Calu3 (cell line): ENCODE data around the gene TFR2. TPM values are rescaled to one million over a fixed set of nuclear protein-coding genes. Genes with fewer than 3 reads are reported as not detected.

Experiments
- BruUV-seq: library from RNA; stranded (reverse); fragments of 400-500 nt; replicated peaks from 2 replicates; lab custom pipeline; 2021; lab: Mats Ljungman, UMichigan
- CTCF ChIA-PET: fragments of 300-600 bp; sonication (Branson Sonifier 250); formaldehyde crosslinking; loops from one replicate; lab custom pipeline; 2022; ENCODE audit warnings: antibody characterized with exemption; lab: Charles Lee
- DNase-seq: peaks from one replicate; pipeline ENCODE4 v3.0.0; 2022
- H3K27ac Mint-ChIP-seq: one replicate; pipeline ENCODE4 v1.8.0; 2022; ENCODE audit warnings: mixed read lengths; ENCODE audit not compliant: unreplicated experiment
- H3K27me3 Mint-ChIP-seq: one replicate; pipeline ENCODE4 v1.8.0; 2022; ENCODE audit warnings: mixed read lengths; ENCODE audit not compliant: unreplicated experiment
- H3K36me3 Mint-ChIP-seq: one replicate; pipeline ENCODE4 v1.8.0; 2022; ENCODE audit warnings: mild to moderate bottlenecking, moderate library complexity, mixed read lengths; ENCODE audit not compliant: insufficient read depth, unreplicated experiment
- H3K4me1 Mint-ChIP-seq: one replicate; pipeline ENCODE4 v1.8.0; 2022; ENCODE audit warnings: mild to moderate bottlenecking, low read depth, mixed read lengths; ENCODE audit not compliant: unreplicated experiment
- H3K4me3 Mint-ChIP-seq: one replicate; pipeline ENCODE4 v1.8.0; 2022; ENCODE audit warnings: mild to moderate bottlenecking, low read depth, moderate library complexity, mixed read lengths; ENCODE audit not compliant: unreplicated experiment
- H3K9me3 Mint-ChIP-seq: one replicate; pipeline ENCODE4 v1.8.0; 2022; ENCODE audit warnings: low read depth, mixed read lengths; ENCODE audit not compliant: unreplicated experiment
- CTCF ChIP-seq: fragments of 200-600 bp; IDR thresholded peaks from one replicate; pipeline ENCODE4 v1.8.0; 2022; ENCODE audit warnings: antibody characterized with exemption; ENCODE audit not compliant: unreplicated experiment
- intact Hi-C: fragments of 100-400 bp; cut with micrococcal nuclease; formaldehyde crosslinking; loops from one replicate; pipeline ENCODE4 v1.10.0; 2022; ENCODE audit not compliant: unreplicated experiment
- total RNA-seq: library from RNA; stranded (reverse); gene quantifications from 2 replicates; pipeline ENCODE4 v1.2.3, GENCODE V29; 2022

TFR2 gene
- total RNA-seq, 1 experiment from 2014 or later: 0.90 TPM

DNA sequence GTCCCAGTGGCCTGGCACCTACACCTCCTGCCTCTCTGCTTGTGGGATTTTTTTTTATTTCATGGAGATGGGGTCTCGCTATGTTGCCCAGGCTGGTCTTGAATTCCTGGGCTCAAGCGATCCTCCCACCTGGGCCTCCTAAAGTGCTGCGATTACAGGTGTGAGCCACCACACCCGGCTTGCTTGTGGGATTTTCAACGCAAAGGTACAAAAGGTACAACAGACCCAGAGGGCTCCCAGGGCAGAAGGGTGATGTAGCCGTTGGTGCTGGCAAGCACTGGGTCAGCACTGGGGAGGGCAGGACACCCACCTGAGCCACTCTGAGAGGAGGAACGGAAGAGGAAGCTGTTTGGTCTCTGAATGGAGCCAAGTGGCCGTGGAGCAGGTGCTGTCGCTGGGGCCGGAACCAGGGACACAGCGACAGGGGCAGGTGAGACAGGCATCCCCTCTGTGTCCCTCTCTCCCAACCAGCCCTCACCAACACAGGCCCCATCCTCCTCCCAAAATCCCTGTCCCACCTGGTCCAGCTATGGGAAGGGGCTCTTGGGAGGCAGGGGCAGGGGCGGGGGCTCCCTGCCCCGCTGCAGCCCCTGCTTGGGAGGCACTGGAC, 64.9 kb downstream of the TFR2 start:
- H3K27me3 Mint-ChIP-seq: no peaks in the 10 kb centered on the region
- CTCF ChIA-PET: no interaction called here

DNA sequence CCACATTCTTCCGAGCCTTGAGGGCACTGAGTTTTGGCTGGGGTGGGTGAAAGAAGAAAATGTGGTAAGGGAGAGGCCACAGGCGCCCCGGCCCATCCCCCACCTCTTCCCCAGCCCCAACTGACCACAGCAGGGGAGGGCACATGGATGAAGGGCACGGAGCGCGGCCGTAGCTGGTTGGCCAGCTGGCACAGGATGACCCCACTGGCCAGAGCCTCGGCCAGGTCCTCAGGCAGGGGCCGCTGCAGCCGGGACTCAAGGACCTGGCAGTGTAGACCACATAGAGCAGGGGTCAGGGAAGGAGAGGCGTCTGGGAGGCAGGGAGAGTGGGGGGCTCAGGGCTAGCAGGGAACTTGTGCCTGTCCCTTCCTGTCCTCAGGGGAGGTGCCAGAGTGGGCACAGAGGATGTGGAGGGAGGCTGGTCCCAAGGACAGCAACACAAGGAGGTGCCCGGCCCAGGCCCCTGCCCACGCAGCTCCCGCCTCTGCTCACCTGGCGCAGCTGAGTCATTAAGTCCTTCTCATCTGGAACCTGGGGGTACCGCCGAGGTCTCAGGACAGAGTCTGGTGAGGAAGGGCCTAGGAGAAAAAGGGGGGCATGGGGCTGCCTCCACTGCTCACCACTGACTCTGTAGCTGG, 65.5 kb downstream of the TFR2 start:
- BruUV-seq: no TSS peak
- TF ChIP-seq CTCF: no peak
- CTCF ChIA-PET: no interaction called here
- intact Hi-C loops: no loop called here
- Mint-ChIP-seq H3K4me1 (no peaks in the 10 kb centered on the region), H3K9me3 (no peaks in the 10 kb centered on the region), H3K27me3 (no peaks in the 10 kb centered on the region), H3K4me3 (no peak overlapping the region), H3K27ac (no peak overlapping the region), H3K36me3 (peaks cover 16% of the 10 kb centered on the region)
- no peak for DNase-seq

More for the DNA sequence above, 64.9 kb downstream of the TFR2 start:
- H3K36me3 Mint-ChIP-seq: peaks cover 16% of the 10 kb centered on the region
- TF ChIP-seq CTCF: no peak
- no peak overlapping the region for H3K4me3 Mint-ChIP-seq
- intact Hi-C loops: no loop called here
- no TSS peak for BruUV-seq
- H3K9me3 Mint-ChIP-seq: no peaks in the 10 kb centered on the region
- no peaks in the 10 kb centered on the region for H3K4me1 Mint-ChIP-seq
- no peak overlapping the region for H3K27ac Mint-ChIP-seq
- no peak for DNase-seq

DNA sequence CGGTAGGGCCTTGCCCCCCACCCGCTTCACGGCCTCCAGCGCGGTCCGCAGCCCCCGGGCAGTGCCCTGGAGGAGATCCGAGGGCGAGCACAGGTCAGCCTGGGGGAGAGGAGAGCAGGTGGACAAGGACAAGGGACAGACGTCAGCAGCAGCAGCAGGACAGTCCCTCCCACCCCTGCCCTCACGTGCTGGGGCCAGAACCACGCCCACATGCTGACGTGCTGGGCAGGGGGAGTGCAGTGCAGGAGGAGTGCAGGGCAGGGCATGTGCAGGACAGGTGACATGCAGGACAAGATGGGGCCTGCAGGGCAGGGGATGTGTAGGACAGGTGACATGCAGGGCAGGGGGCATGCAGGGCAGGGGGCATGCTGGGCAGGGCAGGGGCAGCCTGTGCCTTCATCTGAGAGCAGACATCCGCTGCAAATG, 66.1 kb downstream of the TFR2 start:
- no peak for DNase-seq
- TF ChIP-seq CTCF: no peak
- no TSS peak for BruUV-seq

DNA sequence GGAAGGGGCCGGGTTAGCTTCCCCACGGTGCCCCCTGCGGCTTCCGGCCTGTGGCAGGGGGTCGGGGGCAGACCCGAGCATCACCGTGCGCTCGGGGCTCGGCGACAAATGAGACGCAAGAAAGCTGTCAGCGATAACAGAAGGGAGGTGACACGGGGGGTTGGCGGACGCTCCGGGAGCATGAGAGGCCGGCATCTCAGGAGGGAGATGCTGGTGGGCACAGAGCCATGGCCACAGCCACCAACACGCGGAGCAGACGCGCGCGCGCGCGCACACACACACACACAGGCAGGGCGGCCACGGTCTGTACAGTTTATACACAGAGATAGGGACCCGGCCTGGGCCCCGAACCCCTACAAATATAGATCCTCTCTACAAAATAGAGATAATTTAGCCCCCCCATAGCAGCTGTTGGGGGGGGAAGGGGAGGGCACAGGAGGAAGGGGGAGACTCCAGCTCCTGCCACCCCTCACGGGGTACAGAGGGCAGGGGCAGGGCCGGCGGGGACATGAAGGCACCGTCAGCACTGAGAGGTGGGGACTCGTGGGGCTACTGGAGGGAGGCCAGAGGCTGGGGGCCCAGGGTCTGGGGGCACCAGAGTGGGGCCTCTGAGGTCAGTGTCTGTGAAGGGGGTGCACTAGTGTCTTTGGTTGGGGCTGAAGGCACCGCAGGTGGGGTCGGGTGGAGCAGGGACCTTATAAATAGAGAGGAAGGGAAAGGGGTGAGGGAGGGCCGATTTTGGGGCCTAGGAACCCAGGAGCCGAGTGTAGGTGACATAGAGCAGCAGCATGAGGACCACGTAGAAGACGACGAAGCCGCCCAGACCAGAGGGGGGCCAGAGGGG, 66.8 kb downstream of the TFR2 start:
- no peak overlapping the region for H3K4me3 Mint-ChIP-seq
- no peak for TF ChIP-seq CTCF
- intact Hi-C loops: no loop called here
- H3K36me3 Mint-ChIP-seq: peaks cover 27% of the 10 kb centered on the region
- H3K9me3 Mint-ChIP-seq: no peaks in the 10 kb centered on the region
- no TSS peak for BruUV-seq
- no peak for DNase-seq
- no peaks in the 10 kb centered on the region for H3K27me3 Mint-ChIP-seq
- H3K27ac Mint-ChIP-seq: no peak overlapping the region
- H3K4me1 Mint-ChIP-seq: no peaks in the 10 kb centered on the region
- CTCF ChIA-PET: no interaction called here

More for the DNA sequence above, 66.1 kb downstream of the TFR2 start:
- Mint-ChIP-seq H3K4me1 (no peaks in the 10 kb centered on the region), H3K27ac (no peak overlapping the region), H3K4me3 (no peak overlapping the region), H3K36me3 (peaks cover 21% of the 10 kb centered on the region), H3K9me3 (no peaks in the 10 kb centered on the region), H3K27me3 (no peaks in the 10 kb centered on the region)
- CTCF ChIA-PET: no interaction called here
- intact Hi-C loops: no loop called here
